Breast epithelium (tissue), 3 donors: ENCODE data around the gene ARMC10.
"Not testable (repeated sequence)": the region's sequence is repeated elsewhere in the genome, so short reads cannot be mapped to it uniquely, and the experiment has no call there.

Experiments used
- POLR2A ChIP-seq: fragments of 450-650 bp; IDR thresholded peaks from one replicate; pipeline ENCODE4 v1.6.1; 2016; ENCODE audit warnings: antibody characterized with exemption, mild to moderate bottlenecking, moderate library complexity
- POLR2AphosphoS5 ChIP-seq, 3 donors: sonication (generic); formaldehyde crosslinking; IDR thresholded peaks; one replicate each; pipeline ENCODE4 v1.6.1; 2017; ENCODE audit warnings: antibody characterized with exemption in 3 of 3
- TF ChIP-seq, protein P1 (sequence below), 3 donors: fragments of 450-650 bp; IDR thresholded peaks; one replicate each; pipeline ENCODE4 v1.5.1; 2016 to 2017; ENCODE audit warnings: antibody characterized with exemption in 3 of 3, mild to moderate bottlenecking in 3 of 3, moderate library complexity in 3 of 3

DNA sequence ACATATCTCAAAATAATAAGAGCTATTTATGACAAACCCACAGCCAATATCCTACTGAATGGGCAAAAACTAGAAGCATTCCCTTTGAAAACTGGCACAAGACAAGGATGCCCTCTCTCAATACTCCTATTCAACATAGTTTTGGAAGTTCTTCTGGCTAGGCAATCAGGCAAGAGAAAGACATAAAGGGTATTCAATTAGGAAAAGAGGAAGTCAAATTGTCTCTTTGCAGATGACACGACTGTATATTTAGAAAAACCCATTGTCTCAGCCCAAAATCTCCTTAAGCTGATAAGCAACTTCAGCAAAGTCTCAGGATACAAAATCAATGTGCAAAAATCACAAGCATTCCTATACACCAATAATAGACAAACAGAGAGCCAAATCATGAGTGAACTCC is 33.1 kb upstream of the ARMC10 start:
- not testable (repeated sequence) for TF ChIP-seq POLR2A; POLR2AphosphoS5 (IDR thresholded peaks at IDR 0.05)
- TF ChIP-seq, protein P1, sequence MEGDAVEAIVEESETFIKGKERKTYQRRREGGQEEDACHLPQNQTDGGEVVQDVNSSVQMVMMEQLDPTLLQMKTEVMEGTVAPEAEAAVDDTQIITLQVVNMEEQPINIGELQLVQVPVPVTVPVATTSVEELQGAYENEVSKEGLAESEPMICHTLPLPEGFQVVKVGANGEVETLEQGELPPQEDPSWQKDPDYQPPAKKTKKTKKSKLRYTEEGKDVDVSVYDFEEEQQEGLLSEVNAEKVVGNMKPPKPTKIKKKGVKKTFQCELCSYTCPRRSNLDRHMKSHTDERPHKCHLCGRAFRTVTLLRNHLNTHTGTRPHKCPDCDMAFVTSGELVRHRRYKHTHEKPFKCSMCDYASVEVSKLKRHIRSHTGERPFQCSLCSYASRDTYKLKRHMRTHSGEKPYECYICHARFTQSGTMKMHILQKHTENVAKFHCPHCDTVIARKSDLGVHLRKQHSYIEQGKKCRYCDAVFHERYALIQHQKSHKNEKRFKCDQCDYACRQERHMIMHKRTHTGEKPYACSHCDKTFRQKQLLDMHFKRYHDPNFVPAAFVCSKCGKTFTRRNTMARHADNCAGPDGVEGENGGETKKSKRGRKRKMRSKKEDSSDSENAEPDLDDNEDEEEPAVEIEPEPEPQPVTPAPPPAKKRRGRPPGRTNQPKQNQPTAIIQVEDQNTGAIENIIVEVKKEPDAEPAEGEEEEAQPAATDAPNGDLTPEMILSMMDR (IDR thresholded peaks at IDR 0.05), result not testable (repeated sequence)
